ENCODE data around the gene NUB1.
A peak's percentile ranks its signal among the peaks of the same experiment; 100 is the strongest.

The NUB1 gene

DNA sequence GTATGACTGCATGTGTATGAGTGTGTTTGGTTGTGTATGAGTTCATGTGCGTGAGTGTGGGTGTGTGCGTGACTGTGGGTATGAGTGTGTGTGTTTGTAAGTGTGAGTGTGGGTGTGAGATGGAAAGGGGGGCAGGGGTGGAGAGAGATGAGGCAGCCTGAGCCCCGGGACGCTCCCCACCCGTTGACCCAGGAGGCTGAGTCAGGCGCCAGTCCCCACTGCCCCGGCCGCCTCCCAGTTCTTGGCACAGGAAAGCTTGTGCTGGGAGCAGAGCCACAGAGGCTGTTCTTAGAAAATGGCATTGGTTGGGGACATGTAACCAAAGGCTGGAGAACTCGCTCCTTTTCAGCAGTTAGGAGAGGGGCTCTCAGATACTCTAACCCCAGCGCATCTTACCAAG, 27.8 kb upstream of the NUB1 start:
- DNase-seq (ENCODE audit: low read depth in 3 of 3, low spot score in 1 of 3): no peak

DNA sequence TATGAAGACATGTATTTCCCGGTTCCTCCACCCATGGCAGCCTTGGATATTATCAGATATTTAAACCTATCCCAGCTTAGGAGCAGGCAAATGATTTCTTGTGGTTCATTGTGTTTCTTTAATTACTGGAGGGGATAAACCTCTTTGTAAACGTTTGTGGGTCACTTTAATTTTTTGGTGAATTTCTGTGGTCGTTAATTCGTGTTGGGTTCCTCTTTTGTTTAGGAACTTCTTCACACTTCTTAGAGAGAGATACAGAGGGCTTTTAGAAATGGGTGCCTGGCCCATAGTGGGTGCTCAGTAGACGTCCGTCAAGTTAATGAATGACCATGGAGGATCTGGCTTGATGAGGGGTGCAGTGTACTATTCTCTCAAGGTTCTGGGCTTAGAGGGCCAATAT, 27.2 kb upstream of the NUB1 start:
- no peak for DNase-seq (ENCODE audit: low read depth in 3 of 3, low spot score in 1 of 3)

DNA sequence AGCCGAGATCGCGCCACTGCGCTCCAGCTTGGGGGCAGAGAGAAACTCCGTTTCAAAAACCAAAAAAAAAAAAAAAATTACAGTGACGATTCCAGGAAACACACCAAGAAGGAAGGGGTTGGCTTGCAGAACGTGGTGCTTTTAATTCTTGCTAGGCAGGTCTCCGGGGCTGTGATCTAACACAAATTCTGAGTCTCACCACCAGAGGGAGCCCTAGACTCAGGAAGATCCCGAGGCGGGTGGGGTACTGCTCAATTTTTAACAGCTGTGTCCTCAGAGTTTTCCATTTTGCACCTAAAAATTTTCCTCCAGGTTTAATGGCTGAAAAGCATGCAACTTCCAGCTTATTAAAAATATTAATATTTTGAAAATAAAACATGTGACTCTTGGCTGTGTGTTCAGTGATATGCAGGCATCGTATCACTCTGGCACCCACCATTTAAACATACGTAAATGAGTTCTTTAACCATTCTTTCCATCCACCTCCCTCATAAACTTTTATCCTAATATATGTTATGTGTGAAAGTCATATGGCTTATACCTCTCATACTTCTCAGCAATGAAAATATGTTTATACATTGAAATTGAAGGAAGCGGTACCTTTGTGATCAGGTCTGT, 26.5 kb upstream of the NUB1 start:
- peak; percentile 38 to 63 (median 45) for DNase-seq (ENCODE audit: low read depth in 3 of 3, low spot score in 1 of 3)

DNA sequence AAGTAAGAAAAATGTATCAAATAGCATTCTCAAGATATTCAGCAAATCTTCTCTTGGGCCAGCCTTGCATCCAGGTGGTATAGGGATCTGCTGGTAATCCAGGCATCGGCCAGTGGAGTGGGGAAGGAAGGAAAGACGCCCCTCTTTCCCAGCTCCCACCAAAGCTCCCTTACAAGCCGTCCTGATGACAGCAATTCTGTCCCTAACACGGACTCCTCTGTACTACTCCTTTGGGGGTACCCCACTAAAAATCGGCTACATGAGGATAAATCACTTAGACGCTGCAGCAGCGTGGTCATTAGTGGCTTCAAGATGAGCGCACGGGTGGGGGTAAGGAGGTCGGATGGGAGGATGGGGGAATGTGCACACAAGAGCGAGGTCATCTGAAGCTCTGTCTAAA, 24.7 kb upstream of the NUB1 start:
- DNase-seq (ENCODE audit: low read depth in 3 of 3, low spot score in 1 of 3): no peak

DNA sequence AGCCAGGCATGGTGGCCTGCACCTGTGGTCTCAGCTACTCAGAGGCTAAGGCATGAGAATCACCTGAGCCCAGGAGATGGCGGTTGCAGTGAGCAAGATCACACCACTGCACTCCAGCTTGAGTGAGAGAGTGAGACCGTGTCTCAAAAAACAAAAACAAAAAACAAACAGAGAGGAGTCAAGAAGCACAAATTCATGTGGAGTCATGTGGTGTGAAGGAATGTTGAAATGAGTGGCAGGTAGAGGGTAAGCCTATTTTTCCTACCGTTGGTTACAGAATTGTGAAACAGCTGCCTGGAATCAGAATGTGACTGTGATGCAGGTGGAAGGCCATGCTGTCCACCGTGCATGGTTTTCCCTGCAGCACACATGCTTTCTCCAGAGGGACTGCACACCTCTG, 23.7 kb upstream of the NUB1 start:
- no peak for DNase-seq (ENCODE audit: low read depth in 3 of 3, low spot score in 1 of 3)

DNA sequence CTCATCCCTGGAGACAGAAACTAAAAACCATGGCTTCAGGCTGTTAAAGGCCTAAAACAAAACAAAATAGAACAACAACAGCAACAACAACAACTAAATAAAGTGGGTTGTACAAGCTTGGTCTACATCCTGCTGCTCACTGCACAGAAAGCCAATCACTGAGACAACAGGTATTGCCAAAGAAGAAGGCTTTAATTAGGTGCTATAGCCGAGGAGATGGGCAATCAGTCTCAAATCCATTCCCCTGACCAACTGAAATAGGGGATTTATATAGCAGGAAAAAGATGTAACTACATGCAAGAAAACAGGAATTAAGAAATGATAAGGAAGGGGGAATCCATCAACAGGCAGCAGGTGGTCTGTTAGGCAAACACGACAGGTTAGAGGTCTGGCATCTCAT, 22.4 kb upstream of the NUB1 start:
- DNase-seq (ENCODE audit: low read depth in 3 of 3, low spot score in 1 of 3): no peak

DNA sequence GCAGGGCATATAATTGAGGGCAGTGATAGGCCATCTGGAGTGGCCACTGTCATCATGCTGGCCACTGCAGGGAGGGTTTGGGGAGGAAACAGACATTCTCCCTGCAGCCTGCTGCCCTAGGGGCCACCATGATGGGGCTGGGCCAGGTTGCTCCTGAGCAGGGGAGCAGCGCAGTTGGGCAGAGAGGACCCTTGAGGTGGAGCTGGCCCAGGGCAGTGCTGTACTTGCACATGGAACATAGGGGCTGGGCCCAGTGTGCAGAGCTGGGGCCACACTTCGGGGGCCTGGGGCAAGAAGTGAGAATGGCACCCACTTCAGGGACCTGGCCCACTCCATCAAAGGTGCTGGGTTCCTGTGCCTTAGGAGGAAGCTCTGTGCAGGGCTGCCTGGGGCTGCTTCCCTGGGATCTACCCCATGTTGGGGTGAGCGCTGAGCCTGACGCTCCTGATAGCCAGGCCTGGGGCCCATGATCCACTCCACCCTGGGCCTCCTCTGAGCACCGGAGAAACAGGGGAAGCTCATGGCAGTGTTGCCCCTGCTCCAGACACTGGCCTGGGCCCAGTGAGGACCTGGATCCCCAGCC, 21.3 kb upstream of the NUB1 start:
- no peak for DNase-seq (ENCODE audit: low read depth in 3 of 3, low spot score in 1 of 3)

DNA sequence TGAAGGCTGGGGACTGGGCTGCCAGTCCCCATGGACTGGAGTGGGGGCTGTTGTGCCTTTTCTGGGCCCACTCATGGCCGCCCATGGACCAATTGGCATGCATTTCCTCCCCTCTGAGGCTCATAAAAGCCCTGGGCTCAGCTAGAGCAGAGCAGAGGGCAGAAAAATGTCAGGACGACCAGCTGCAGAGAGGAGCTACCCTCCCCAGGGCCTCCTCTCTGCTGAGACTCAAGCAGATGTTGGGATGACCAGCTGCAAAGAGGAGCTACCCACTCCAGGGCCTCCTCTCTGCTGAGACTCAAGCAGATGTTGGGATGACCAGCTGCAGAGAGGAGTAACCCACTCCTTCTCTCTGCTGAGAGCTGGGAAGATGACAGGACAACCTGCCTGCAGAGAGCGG, 20.3 kb upstream of the NUB1 start:
- no peak for DNase-seq (ENCODE audit: low read depth in 3 of 3, low spot score in 1 of 3)

DNA sequence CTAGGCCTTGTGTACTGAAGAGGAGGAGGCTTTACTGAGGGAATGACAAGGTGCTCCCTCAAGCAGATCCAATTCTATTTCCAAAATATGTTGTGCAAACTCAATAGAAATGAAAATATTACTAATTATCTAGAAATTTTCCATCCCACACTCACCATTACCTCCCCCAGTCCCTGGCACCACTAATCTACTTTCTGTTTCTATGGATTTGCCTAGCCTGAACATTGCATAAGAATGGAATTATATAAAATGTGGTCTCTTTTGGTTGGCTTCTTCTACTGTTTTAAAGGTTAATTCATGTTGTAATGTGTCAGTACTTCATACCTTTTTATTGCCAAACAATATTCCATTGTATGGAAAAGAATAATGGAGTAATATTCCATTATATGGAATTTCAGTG, 18.7 kb upstream of the NUB1 start:
- no peak for DNase-seq (ENCODE audit: low read depth in 3 of 3, low spot score in 1 of 3)

DNA sequence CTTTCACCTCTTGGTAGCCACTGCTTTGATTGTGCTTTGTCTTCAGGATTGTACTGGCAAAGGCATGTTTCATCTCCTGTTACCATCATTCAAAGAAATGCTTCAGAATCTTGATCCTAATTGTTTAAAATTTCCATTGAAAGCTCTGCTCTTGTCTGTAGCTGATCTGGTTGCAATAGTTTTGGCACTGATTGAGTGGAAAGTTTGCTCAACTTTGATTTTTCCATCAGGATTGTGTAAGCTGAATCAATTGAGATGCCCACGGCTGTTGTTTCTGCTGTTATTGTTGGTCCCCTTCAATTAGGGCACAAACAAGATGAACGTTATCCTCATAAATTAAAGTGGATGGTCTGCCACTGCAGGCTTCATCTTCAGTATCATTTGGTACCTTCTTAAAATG, 14.6 kb upstream of the NUB1 start:
- no peak for DNase-seq (ENCODE audit: low read depth in 3 of 3, low spot score in 1 of 3)

DNA sequence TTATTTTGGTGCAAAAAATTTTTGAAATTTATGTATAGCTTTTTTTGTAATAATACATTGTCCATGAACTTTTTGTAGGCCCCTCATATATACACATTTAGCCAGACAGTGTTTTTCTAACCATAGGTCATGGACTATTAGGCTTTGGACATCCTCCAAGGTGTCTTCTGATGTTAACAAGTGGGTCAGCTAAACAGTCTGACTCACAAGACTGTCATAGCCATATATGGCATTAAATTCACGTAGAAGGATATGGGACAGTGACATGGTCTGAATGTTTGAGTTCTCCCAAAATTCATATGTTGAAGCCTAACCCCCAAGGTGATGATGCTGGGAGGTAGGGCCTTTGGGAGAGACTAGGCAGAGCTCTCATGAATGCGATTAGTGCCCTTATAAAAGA, 14.0 kb upstream of the NUB1 start:
- DNase-seq (ENCODE audit: low read depth in 3 of 3, low spot score in 1 of 3): no peak

DNA sequence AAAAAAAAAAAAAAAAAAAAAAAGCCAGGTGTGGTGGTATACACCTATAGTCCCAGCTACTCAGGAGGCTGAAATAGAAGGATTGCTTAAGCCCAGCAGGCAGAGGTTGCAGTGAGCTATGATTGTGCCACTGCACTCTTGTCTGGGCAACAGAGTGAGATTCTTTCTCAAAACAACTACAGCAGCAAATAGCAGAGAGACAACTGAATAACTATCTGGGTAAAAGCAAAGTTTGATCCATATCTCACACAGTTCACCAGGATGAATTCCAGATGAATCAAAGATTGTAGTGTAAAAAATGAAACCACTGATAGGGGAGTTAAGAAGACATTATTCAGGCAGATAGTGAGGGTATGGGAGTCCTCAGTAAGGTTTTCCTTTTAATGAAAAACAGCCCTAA, 11.4 kb upstream of the NUB1 start:
- no peak for DNase-seq (ENCODE audit: low read depth in 3 of 3, low spot score in 1 of 3)

DNA sequence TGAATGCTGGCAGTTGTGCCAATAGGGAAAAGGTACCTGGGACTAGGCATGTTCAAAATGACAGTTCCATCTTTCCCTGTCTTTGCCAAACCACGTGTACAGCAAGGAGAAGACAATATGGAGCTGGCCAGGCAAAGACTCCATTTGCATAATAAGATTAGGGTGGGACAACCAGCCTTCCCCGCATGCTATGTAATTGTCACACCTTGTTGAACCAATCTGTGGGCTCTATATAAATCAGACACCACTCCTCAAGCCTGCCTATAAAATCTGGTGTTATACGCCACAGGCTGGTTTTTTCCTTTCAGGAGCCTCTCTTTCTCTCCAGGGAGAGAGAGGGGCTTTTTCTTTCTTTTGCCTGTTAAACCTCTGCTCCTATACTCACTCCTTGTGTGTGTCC, 11.0 kb upstream of the NUB1 start:
- DNase-seq (ENCODE audit: low read depth in 3 of 3, low spot score in 1 of 3): no peak

DNA sequence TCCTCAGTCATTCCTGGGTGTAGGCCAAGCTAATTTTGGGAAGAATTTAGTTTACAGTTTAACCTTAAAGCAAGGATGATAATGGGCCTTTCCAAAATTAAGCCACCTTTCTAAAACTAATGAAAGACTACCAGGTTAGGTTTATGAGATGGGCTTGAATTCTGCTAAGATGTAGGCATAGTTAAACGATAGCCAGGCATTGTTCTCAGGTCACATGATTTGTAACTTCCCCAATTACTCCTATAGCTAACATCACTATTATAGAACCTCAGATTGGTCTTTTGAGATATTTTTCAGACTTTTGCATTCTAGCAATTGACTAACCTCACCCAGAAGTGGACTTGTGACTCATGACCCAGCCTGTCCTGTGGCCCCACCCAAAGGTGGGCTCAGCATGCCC, 7.0 kb upstream of the NUB1 start:
- DNase-seq (ENCODE audit: low read depth in 3 of 3, low spot score in 1 of 3): no peak

DNA sequence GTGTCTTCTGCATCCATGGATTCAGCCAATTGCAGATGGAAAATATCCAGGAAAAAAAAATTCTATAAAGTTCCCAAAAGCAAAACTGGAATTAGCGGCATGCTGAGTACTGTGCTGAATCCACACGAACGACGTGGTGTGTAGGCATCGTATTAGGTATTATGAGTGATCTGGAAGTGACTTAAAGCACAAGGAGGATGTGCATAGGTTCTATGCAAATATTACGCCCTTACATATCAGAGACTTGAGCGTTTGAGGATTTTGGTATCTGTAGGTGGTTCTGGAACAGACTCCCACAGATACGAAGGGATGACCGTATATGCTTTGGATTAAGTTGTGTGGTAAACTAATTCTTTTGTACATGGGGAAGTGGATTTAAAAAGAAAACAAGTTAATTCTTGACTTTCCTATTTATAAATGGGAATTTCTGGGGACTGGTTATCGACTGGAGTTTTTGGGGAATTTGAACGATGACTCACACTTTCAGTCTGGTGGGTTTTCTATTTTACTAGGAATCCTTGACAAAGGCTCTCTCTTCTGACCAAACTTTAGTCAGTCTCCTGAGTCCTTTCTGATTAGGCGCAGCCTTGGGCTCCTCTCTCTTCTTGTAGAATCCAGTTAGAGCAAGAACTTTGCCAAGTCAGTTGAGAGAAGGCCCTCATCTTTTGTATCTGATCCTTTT, 5.4 kb upstream of the NUB1 start:
- no peak for DNase-seq (ENCODE audit: low read depth in 3 of 3, low spot score in 1 of 3)

DNA sequence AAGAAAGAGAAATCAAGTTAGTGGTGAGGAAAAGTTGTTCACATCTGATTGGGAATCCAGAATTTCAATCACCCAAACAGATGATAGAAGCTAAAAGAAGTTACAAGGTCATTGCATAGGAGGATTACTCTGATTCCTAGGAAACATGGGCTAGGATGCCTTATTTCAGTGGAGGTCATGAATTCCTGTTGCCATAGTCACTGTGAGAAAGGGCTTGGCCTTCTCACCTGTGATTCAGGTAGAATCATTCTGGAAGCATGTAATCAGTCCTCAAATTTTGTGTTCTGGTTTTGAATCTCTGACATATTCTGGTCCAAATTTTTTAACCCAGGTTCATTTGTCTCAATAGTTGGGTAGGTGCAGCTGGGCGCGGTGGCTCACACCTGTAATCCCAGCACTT, 4.3 kb upstream of the NUB1 start:
- no peak for DNase-seq (ENCODE audit: low read depth in 3 of 3, low spot score in 1 of 3)

DNA sequence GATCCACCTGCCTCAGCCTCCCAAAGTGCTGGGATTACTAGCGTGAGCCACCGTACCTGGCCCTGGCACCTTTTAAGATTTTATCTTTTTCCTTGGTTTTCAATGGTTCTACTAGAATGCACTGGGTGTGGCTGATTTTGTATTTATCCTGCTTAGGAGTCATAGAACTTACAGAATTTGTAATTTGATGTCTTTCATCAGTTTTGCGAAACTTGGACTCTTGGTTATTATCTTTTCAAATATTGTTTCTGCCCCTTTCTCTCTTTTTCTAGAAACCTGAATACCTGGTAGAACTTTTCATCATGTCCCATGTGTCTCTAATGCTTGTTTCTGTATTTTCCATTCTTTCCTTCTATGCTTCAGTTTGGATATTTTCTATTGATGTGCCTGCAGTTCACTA, 2.8 kb upstream of the NUB1 start:
- no peak for DNase-seq (ENCODE audit: low read depth in 3 of 3, low spot score in 1 of 3)

DNA sequence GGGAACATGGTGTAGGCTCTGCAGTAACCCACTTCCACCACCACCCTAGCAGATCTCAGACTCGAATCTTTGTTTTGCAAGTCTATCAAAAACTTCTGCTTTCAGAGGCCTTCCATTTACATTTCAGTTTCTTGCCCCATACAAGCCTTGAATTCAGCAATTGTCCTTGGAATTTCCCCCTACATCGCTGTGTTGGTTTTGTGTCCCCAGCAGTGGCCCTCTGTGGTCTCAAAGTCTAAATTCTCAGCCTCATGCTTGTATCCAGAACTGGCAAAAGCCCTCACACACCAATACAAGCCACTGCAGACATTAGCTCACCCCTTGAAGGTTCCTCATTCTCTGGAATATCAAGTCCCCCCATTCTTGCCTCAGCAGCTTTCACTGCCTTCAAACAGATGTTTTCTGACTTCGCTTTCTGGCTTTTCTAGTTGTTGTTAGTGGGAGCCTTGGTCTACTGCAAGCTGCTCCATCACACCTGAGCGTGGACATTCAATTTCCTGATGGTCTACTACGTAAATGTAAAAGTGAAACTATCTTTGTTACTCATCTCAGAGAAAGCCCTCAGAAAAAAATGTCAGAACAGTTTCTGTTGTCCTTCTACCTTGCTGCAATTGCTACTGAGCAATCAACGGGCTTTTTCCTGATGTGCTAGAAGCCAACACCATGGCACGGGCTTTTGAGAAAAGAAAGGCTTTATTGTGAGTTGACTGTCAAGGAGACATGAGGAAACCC, 1.8 kb upstream of the NUB1 start:
- DNase-seq (ENCODE audit: low read depth in 3 of 3, low spot score in 1 of 3): no peak

DNA sequence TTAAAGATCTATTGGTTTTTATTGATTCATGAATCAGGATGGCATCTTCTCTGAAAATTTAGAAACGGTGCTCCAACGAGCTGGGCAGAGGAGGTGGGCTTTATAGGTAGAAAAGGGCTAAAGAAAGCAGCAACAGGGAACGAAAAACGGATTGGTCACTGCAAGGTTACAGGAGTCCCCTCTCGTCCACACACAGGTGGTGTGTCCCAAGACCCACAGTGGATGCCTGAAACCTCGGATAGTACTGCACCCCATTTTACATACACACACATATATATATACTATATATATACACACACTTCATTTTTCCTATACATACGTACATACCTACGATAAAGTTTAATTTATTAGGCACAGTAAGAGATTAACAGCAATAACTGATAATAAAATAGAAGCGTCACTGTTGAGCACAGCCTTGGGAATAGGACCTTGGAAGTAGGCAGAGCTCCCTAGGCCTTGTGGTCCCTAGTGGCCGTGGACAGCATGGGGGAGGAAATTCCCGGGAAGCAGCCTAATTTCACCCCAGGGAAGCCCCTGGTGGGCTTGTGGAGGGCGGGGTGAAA, 737 bp upstream of the NUB1 start:
- no peak for DNase-seq (ENCODE audit: low read depth in 3 of 3, low spot score in 1 of 3)

DNA sequence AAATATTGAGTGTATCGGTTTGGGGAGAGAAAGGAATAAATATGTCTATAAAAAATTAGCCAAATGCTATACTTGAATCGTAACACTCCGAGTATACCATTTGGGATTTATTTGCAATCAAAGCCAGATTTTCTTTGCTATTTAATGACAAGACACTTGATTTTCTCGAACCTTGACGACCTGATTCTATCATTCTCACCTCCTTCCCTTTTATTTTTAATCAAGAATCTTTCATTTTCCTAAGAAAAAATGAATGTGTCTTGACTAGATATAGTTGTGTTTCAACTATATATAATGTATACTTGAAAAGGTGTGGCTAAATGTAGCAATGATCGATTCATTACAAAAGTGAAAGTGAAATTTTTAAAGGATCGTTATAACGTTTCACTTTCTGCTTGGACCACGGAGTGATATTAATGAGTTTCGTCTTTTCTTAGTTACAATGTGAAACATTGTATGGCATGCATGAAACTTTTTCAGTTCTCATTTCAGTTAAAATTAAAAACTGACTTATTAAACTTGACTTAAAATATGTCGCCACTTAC, 562 bp downstream of the NUB1 start:
- no peak for DNase-seq (ENCODE audit: low read depth in 3 of 3, low spot score in 1 of 3)

DNA sequence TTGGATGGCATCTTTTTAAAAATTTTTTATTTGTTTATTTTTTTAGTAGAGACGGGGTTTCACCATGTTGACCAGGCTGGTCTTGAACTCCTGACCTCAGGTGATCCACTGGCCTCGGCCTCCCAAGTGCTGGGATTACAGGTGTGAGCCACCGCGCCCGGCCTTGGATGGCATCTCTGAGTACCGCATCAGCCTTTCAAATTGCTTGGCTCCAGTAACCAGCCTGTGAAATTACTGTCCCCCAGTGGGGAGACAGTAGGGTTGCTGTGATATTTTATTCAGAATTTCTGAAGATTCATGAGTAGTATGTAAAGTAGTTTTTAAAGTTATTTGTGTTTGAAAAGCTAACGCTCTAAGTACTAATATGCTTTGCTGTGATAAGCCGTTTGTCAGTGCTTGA, 1.2 kb downstream of the NUB1 start:
- DNase-seq (ENCODE audit: low read depth in 3 of 3, low spot score in 1 of 3): no peak

DNA sequence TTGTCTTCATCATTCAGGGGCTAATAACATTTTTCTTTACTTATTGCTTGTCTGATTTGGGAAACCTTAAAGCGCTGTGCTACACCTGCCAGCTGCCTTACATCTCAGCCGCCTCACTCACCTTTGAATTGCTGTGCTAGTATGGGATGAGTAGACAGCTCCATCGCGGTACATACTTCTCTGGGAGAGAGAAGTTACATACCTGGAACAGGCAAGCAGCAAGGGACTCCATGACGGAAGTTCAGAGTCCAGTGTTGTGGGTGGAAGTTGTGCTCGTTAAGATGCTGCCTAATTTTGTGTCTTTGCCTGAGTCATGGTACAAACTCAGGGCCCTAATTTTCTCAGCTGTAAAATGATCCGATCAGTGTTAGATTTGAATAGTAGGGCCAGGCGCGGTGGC, 1.9 kb downstream of the NUB1 start:
- DNase-seq (ENCODE audit: low read depth in 3 of 3, low spot score in 1 of 3): no peak

Measured in stimulated activated CD4-positive, alpha-beta T cell treated with anti-CD3 and anti-CD28 coated beads, TNF-alpha, amount 100 ng/mL, for 1 hour (primary cell).